Naive thymus-derived CD4-positive, alpha-beta T cell (primary cell): ENCODE data around the gene AP2A1. TPM values are rescaled to one million over a fixed set of nuclear protein-coding genes. Genes with fewer than 3 reads are reported as not detected.

Source experiments
- ATAC-seq: fragments of 150-1000 bp; cut with Tn5 transposase; 2 replicates; pipeline ENCODE4 v1.10.0; 2021; ENCODE audit warnings: mild to moderate bottlenecking, moderate library complexity
- CTCF ChIA-PET: fragments of 350-600 bp; sonication (Branson Sonifier 250); formaldehyde crosslinking; loops from one replicate; lab custom pipeline; 2021; ENCODE audit warnings: antibody characterized with exemption; lab: Charles Lee
- POLR2A ChIA-PET: fragments of 350-600 bp; sonication (Branson Sonifier 250); formaldehyde crosslinking; loops from one replicate; lab custom pipeline; 2021; ENCODE audit warnings: antibody characterized with exemption, inconsistent platforms; lab: Charles Lee
- DNase-seq, 9 donors: peaks; one replicate each; pipeline versions ENCODE4 v3.0.0 to v3.0.0-alpha.2; 2020 to 2022; ENCODE audit warnings: mixed read lengths in 1 of 9
- H3K27ac ChIP-seq: one replicate; pipeline ENCODE4 v1.7.0; 2013; ENCODE audit warnings: mild to moderate bottlenecking, low read depth, low read length, moderate library complexity
- H3K27me3 ChIP-seq, 2 donors: one replicate each; pipeline ENCODE4 v1.7.0; 2013; ENCODE audit warnings: low read length in 2 of 2, mild to moderate bottlenecking in 2 of 2, moderate library complexity in 2 of 2; ENCODE audit not compliant: control insufficient read depth in 2 of 2, insufficient read depth in 2 of 2
- H3K36me3 ChIP-seq, 3 experiments: 1 replicate in 2 of 3; 2 replicates in 1 of 3; pipeline ENCODE4 v1.7.0; 2013; ENCODE audit warnings: low read length in 3 of 3, mild to moderate bottlenecking in 3 of 3, moderate library complexity in 1 of 3; ENCODE audit not compliant: insufficient read depth in 3 of 3, control insufficient read depth in 2 of 3
- H3K4me1 ChIP-seq, 2 donors: one replicate each; pipeline ENCODE4 v1.7.0; 2013; ENCODE audit warnings: low read length in 2 of 2, mild to moderate bottlenecking in 2 of 2, moderate library complexity in 1 of 2; ENCODE audit not compliant: control insufficient read depth in 2 of 2, insufficient read depth in 2 of 2
- H3K4me3 ChIP-seq: 2 replicates; pipeline ENCODE4 v1.7.0; 2013; ENCODE audit warnings: mild to moderate bottlenecking, low read length
- H3K9me3 ChIP-seq, 3 experiments: 1 replicate in 2 of 3; 2 replicates in 1 of 3; pipeline ENCODE4 v1.7.0; 2013; ENCODE audit warnings: low read length in 3 of 3; ENCODE audit not compliant: control insufficient read depth in 2 of 3
- H3K27ac Mint-ChIP-seq, 9 donors: one replicate each; pipeline ENCODE4 v1.8.0; 2020 to 2022; ENCODE audit warnings: mixed read lengths in 9 of 9, mild to moderate bottlenecking in 8 of 9, moderate library complexity in 5 of 9, inconsistent platforms in 2 of 9
- H3K27me3 Mint-ChIP-seq, 5 donors: one replicate each; pipeline ENCODE4 v1.8.0; 2021 to 2022; ENCODE audit warnings: mixed read lengths in 5 of 5, mild to moderate bottlenecking in 1 of 5
- H3K36me3 Mint-ChIP-seq, 5 donors: one replicate each; pipeline ENCODE4 v1.8.0; 2020 to 2022; ENCODE audit warnings: mixed read lengths in 5 of 5, mild to moderate bottlenecking in 3 of 5, inconsistent platforms in 1 of 5
- H3K4me1 Mint-ChIP-seq, 7 donors: one replicate each; pipeline ENCODE4 v1.8.0; 2020 to 2022; ENCODE audit warnings: mixed read lengths in 7 of 7, mild to moderate bottlenecking in 3 of 7, inconsistent platforms in 1 of 7
- H3K4me3 Mint-ChIP-seq, 10 donors: one replicate each; pipeline ENCODE4 v1.8.0; 2020 to 2022; ENCODE audit warnings: mild to moderate bottlenecking in 10 of 10, mixed read lengths in 10 of 10, moderate library complexity in 6 of 10, inconsistent platforms in 2 of 10
- H3K9me3 Mint-ChIP-seq, 11 donors: one replicate each; pipeline ENCODE4 v1.8.0; 2020 to 2022; ENCODE audit warnings: mixed read lengths in 11 of 11, mild to moderate bottlenecking in 4 of 11, inconsistent platforms in 1 of 11, moderate library complexity in 1 of 11
- intact Hi-C, 2 donors: fragments of 100-400 bp; cut with micrococcal nuclease; formaldehyde crosslinking; loops; one replicate each; pipeline ENCODE4 v1.15.1; 2023
- polyA plus RNA-seq, 2 donors: library from polyadenylated mRNA; unstranded; fragments of 300-500 nt; fragmentation: Illumina TruSeq; gene quantifications; one replicate each; pipeline ENCODE4 v1.2.3, GENCODE V29; 2021
- total RNA-seq, 6 experiments: library from RNA in 5 of 6; stranded (reverse) in 5 of 6; gene quantifications; 1 replicate in 5 of 6; 2 replicates in 1 of 6; pipeline ENCODE4 v1.2.3 and lab custom pipeline; 2021 to 2026

The AP2A1 gene
- total and polyA plus RNA-seq, 7 experiments from 2014 or later = 3.8 to 83.3 (median 52.7) TPM

GRCh38 chr19:49767967-49768581, 1.3 kb downstream of the AP2A1 start:
- ATAC-seq (no peak), DNase-seq (no peak)
- Histone ChIP-seq H3K9me3 (no peaks in the 10 kb centered on the region), H3K27me3 (no peaks in the 10 kb centered on the region), H3K27ac (peak overlapping the region; percentile 92), H3K4me1 (peaks cover 11 to 16% of the 10 kb centered on the region in 2 donors), H3K4me3 (peak overlapping the region; percentile 74), H3K36me3 (peaks cover 0 to 7% (median 0%) of the 10 kb centered on the region in 3 experiments)
- Mint-ChIP-seq H3K27ac (peak overlapping the region in 8 of 9 donors; percentile 51 to 96 (median 76)), H3K4me3 (peak overlapping the region; percentile 89 to 97 (median 94)), H3K9me3 (peaks cover 0 to 2% (median 0%) of the 10 kb centered on the region in 11 donors), H3K36me3 (peaks cover 0 to 7% (median 3%) of the 10 kb centered on the region in 5 donors), H3K27me3 (no peaks in the 10 kb centered on the region), H3K4me1 (peaks cover 26 to 51% (median 43%) of the 10 kb centered on the region in 7 donors)
- POLR2A ChIA-PET = interaction anchor here (0.6 to 3.5 kb wide), 6 partner anchors 39 to 110 kb away, joined by 3 to 23 read pairs (median 4); partner anchors contain the start of genes AKT1S1, FUZ and TBC1D17
- CTCF ChIA-PET = interaction anchor here (0.5 to 0.6 kb wide), 2 partner anchors 10 to 94 kb away, joined by 3 to 4 read pairs; no protein-coding TSS in a partner anchor
- intact Hi-C loops = loop anchor here (2.0 to 5.0 kb wide), 9 partner anchors 76 to 1436 kb away; partner anchors contain the start of genes CPT1C (in 2 of the 2), CTU1 (in 1 of the 2), DBP (in 1 of the 2) and GRWD1 (in 1 of the 2)

DNA sequence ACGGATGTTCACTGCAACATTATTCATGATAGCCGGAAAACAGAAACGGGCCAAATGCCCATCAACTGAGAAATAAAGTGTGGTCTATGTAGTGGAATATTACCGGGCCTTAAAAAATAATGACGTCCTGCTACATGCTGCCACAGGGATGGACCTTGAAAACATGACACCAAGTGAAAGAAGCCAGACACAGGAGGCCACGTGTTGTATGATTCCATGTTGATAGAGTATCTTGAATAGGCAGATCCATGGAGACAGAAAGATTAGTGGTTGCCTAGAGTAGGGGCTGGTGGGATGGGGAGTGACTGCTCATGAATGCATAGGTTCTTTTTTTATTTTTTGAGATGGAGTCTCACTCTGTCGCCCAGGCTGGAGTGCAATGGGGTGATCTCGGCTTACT, 3.7 kb downstream of the AP2A1 start:
- Mint-ChIP-seq H3K9me3 (peaks cover 0 to 2% (median 0%) of the 10 kb centered on the region in 11 donors), H3K27me3 (no peaks in the 10 kb centered on the region), H3K4me1 (peaks cover 34 to 62% (median 49%) of the 10 kb centered on the region in 7 donors), H3K36me3 (peaks cover 0 to 12% (median 3%) of the 10 kb centered on the region in 5 donors), H3K4me3 (peak overlapping the region in 1 of 10 donors; percentile 21), H3K27ac (peak overlapping the region in 2 of 9 donors; percentile 38 to 59)
- CTCF ChIA-PET = no interaction called here
- peaks cover 0 to 15% (median 0%) of the 10 kb centered on the region in 3 experiments for H3K36me3 ChIP-seq
- no peaks in the 10 kb centered on the region for H3K27me3 ChIP-seq
- H3K4me1 ChIP-seq = peaks cover 11 to 15% of the 10 kb centered on the region in 2 donors
- DNase-seq (no peak), ATAC-seq (no peak)
- no peak overlapping the region for H3K4me3 ChIP-seq
- intact Hi-C loops = no loop called here
- no peaks in the 10 kb centered on the region for H3K9me3 ChIP-seq
- POLR2A ChIA-PET = no interaction called here
- H3K27ac ChIP-seq = no peak overlapping the region

DNA sequence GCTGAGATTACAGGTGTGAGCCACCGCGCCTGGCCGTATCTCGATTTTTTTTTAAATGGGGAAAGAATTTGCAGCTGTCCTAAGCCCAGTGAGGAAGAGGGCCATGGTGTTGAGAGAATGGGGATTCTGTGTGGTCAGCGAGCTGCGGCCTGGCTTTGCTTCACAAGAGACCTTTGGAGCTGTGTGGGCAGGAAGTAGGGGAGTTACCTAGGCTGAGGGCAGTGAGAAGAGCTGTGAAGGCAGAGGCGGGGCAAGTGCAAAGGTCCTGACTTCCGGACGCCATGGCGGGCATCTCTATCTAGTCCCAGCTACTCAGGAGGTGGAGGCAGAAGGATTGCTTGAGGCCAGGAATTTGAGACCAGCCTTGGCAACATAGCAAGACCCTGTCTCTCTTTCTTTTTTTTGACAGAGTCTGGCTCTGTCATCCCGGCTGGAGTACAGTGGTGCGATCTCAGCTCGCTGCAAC, 4.9 kb downstream of the AP2A1 start:
- ATAC-seq (no peak), DNase-seq (no peak)
- ChIA-PET CTCF (no interaction called here), POLR2A (interaction anchor here (0.8 kb wide), 1 partner anchor 54 kb away, joined by 3 read pairs; no protein-coding TSS in a partner anchor)
- Histone ChIP-seq H3K4me3 (no peak overlapping the region), H3K27me3 (no peaks in the 10 kb centered on the region), H3K4me1 (peaks cover 10 to 11% of the 10 kb centered on the region in 2 donors), H3K36me3 (peaks cover 0 to 15% (median 0%) of the 10 kb centered on the region in 3 experiments), H3K9me3 (no peaks in the 10 kb centered on the region), H3K27ac (no peak overlapping the region)
- intact Hi-C loops = no loop called here
- Mint-ChIP-seq H3K4me3 (no peak overlapping the region), H3K4me1 (peaks cover 34 to 61% (median 39%) of the 10 kb centered on the region in 7 donors), H3K27me3 (no peaks in the 10 kb centered on the region), H3K9me3 (no peaks in the 10 kb centered on the region), H3K36me3 (peaks cover 0 to 12% (median 7%) of the 10 kb centered on the region in 5 donors), H3K27ac (peak overlapping the region in 2 of 9 donors; percentile 21 to 38)

- ATAC-seq (no peak), DNase-seq (no peak)
- Mint-ChIP-seq H3K4me1 (peaks cover 26 to 53% (median 31%) of the 10 kb centered on the region in 7 donors), H3K36me3 (peaks cover 0 to 12% (median 7%) of the 10 kb centered on the region in 5 donors), H3K27me3 (no peaks in the 10 kb centered on the region), H3K9me3 (no peaks in the 10 kb centered on the region), H3K27ac (peak overlapping the region in 1 of 9 donors; percentile 38), H3K4me3 (peak overlapping the region in 1 of 10 donors; percentile 41)
- Histone ChIP-seq H3K27me3 (no peaks in the 10 kb centered on the region), H3K9me3 (no peaks in the 10 kb centered on the region), H3K4me3 (no peak overlapping the region), H3K27ac (no peak overlapping the region), H3K36me3 (peaks cover 0 to 8% (median 0%) of the 10 kb centered on the region in 3 experiments), H3K4me1 (peaks cover 2 to 8% of the 10 kb centered on the region in 2 donors)
- ChIA-PET CTCF (no interaction called here), POLR2A (no interaction called here)
- intact Hi-C loops = no loop called here
These were observed 6.1 kb downstream of the AP2A1 start for GRCh38 chr19:49772850-49773432.

DNA sequence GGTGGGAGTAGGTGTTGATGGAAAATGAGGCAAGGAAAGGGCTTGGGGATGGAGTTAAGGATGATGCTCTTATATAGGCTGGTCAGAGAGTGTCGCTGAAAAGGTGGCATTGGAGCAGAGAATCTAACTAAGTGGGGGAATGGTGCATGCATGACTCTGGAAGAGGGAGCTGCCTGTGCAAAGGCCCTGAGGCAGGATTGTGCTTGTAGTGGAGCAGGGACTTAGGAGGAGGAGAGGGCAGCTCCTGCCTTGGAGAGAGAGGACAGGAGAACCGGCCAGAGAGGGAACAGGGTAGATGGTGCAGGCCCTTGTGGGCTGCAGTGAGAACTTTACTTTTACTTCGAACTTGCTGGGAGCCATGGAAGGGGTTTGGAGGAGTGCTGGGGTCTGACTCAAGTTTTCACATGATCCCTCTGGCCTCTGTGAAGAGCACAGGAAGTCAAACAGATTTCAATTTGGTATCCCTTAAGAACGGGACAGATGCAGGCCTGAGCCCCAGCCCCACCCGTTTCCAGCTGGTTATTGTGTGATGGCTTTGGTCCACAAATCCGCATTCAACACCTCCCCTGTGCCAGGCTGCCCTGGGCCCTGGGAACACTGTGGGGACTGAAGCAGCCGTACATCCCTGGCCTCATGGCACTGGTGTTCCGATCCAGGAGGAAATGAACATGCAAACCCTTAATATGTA, 7.0 kb downstream of the AP2A1 start:
- no peaks in the 10 kb centered on the region for H3K4me1 ChIP-seq

DNA sequence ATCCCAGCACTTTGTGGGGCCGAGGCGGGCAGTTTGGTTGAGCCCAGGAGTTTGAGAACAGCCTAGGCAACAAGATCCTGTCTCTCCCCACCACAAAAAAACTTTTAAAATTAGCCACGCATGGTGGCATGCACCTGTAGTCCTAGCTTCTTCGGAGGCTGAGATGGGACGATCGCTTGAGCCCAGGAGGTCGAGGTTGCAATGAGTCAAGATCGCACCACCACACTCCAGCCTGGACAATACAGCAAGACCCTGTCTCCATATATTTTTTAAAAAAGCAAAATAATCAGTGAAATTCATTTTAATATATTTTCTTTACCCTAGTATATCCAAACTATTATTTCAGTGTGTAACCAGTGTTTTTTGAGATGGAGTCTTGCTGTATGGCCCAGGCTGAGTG, 8.2 kb downstream of the AP2A1 start:
- Mint-ChIP-seq H3K27me3 (no peaks in the 10 kb centered on the region), H3K27ac (peak overlapping the region in 2 of 9 donors; percentile 31 to 67), H3K4me1 (peaks cover 14 to 41% (median 22%) of the 10 kb centered on the region in 7 donors), H3K36me3 (peaks cover 0 to 12% (median 4%) of the 10 kb centered on the region in 5 donors), H3K4me3 (no peak overlapping the region), H3K9me3 (no peaks in the 10 kb centered on the region)
- ChIA-PET CTCF (no interaction called here), POLR2A (no interaction called here)
- DNase-seq = no peak
- H3K27ac ChIP-seq = no peak overlapping the region
- H3K4me1 ChIP-seq = no peaks in the 10 kb centered on the region
- ATAC-seq = no peak
- no peak overlapping the region for H3K4me3 ChIP-seq
- no peaks in the 10 kb centered on the region for H3K9me3 ChIP-seq
- H3K36me3 ChIP-seq = peaks cover 0 to 8% (median 0%) of the 10 kb centered on the region in 3 experiments
- H3K27me3 ChIP-seq = no peaks in the 10 kb centered on the region
- intact Hi-C loops = no loop called here

More for the DNA sequence above, 7.0 kb downstream of the AP2A1 start:
- Mint-ChIP-seq H3K4me1 (peaks cover 18 to 45% (median 23%) of the 10 kb centered on the region in 7 donors), H3K36me3 (peaks cover 0 to 12% (median 7%) of the 10 kb centered on the region in 5 donors), H3K4me3 (peak overlapping the region in 1 of 10 donors; percentile 20), H3K27ac (peak overlapping the region in 4 of 9 donors; percentile 10 to 38 (median 17)), H3K27me3 (no peaks in the 10 kb centered on the region), H3K9me3 (no peaks in the 10 kb centered on the region)
- ChIA-PET CTCF (no interaction called here), POLR2A (no interaction called here)
- Histone ChIP-seq H3K9me3 (no peaks in the 10 kb centered on the region), H3K4me3 (no peak overlapping the region), H3K27ac (no peak overlapping the region), H3K27me3 (no peaks in the 10 kb centered on the region), H3K36me3 (peaks cover 0 to 8% (median 0%) of the 10 kb centered on the region in 3 experiments)
- ATAC-seq (no peak), DNase-seq (no peak)
- intact Hi-C loops = no loop called here
